Stimulated activated CD8-positive, alpha-beta memory T cell treated with anti-CD3 and anti-CD28 coated beads, Interleukin-7, amount 100 ng/mL, for 4 hours (primary cell): ENCODE results near the gene CCDC88C.
A peak's percentile ranks its signal among the peaks of the same experiment; 100 is the strongest.

Source experiments
- DNase-seq, 2 donors: peaks; one replicate each; pipeline ENCODE4 v3.0.0-alpha.2; 2020; ENCODE audit warnings: low read depth in 2 of 2

CCDC88C gene

DNA sequence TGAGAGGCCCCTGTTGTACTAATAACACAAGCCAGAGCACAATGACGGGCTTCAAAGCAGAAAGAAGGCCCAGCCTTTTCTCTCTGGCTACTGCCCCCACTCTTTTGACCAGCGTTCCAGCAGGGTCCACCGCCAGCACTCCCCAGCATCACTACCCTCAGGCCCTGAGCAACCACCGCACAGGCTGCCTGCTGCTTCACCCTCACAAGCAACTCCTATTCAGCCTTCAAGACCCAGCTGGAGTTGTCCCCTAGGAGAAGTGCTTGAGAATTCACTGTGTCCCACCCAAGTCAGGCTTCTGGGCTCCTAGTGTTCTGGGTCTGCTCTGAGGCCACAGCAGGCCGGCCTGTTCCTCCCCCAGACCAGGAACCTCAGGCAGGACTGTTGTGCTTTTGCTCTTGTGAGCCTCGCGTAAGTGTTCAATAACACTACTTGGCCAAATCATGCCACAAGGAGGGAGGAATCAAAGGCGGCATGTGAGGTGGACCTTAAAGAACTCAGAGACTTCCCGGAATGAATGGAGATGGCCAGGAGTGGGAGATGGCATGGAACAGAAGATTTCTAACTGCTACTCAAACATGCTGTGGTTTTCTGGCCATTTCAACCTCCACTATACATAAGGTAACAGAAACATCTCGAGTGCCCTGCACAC, 89.8 kb downstream of the CCDC88C start:
- DNase-seq = no peak

DNA sequence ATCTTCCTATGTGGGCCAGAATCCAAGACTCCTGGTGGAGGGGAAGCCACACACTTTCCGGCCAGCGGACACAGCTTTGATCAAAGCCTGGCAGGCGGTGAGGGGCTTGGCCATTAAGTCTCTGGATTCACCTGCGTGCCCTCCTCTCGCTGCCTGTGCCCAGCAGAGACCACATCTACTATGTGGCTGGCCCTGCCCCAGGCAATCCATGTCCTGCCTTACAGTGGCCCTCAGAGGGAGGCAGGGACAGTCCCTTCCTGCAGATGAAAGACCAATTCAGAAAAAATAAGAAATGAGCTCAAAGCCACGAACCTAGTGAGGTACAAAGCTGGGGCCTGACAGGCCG, 90.4 kb downstream of the CCDC88C start:
- no peak for DNase-seq

DNA sequence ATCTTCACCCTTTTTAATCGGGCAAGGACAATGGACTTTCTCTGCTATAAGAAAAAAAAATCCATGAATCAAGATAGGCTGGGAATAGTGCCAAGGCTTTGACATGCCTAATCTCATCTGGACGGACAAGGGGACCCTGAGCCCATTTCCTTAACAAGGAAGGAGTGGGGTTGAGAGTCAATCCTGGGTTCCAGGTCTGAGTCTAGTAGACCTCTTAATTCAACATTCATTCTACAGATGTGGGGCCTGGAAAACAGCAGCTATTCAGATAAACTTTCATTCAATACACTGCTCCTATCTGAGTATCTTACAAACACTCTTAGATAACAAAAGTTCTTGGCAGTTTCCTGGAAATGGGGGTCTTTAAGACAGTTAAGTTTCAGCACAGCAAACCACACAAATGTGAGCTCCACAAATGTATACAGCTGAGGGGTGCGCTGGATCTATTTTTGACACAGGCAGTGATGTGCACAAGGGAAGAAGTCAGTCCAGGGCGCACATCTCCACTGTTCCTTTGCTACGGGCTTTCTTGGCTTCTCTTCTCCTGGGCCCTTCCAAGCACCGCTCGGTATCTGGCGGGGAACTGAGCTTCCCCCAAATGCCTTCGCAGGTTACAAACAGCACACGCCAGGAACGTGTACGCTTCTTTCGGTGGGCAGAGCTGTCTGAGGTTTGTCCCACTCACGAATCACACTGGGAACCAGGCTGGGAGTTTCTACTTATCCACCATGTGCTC, 90.9 kb downstream of the CCDC88C start:
- no peak for DNase-seq

DNA sequence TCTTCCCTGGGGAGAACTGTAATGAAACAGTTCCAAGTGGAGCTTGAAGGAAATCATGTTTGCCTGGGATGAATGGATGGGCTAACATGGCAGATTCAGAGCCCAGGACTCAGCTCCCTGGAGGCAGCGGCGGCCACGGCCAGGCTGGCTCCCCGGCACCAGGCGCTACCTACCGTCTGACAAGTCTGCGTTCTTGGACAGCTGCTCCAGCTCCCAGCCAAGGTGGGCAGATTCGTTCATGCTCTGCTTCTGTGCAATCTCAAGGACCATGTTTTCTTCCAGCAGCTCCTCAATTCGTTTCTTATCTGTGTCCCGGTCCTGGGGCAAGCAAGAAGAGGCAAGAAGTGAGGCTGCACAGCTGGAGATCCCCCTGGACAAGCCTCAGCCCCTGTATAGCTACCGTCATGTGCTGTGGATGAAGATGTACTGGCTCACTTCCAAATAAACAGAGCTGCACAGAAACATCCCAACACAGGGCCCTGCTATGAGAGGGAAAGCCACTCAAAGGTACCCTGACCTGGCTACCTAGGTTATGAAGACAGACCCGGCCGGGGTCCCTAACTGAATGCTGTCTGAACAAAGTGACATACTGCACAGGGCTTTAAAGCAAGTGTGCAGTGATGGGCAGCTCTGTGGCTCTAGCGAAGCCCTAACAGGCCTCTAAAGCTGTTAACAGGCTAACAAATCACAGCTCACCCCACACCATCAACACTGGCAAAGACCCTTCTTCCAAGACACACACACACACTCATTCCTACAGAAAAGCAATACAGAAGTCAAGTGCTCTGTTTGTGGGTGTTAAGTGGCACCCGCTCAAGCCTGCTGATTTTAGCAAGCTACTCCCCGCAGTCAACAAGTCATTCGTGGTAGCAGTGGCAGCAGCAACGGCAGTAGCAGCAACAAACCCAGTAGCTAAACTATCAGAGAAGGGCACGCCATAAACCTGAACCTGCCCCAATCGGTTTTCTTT, 92.7 kb downstream of the CCDC88C start:
- no peak for DNase-seq

DNA sequence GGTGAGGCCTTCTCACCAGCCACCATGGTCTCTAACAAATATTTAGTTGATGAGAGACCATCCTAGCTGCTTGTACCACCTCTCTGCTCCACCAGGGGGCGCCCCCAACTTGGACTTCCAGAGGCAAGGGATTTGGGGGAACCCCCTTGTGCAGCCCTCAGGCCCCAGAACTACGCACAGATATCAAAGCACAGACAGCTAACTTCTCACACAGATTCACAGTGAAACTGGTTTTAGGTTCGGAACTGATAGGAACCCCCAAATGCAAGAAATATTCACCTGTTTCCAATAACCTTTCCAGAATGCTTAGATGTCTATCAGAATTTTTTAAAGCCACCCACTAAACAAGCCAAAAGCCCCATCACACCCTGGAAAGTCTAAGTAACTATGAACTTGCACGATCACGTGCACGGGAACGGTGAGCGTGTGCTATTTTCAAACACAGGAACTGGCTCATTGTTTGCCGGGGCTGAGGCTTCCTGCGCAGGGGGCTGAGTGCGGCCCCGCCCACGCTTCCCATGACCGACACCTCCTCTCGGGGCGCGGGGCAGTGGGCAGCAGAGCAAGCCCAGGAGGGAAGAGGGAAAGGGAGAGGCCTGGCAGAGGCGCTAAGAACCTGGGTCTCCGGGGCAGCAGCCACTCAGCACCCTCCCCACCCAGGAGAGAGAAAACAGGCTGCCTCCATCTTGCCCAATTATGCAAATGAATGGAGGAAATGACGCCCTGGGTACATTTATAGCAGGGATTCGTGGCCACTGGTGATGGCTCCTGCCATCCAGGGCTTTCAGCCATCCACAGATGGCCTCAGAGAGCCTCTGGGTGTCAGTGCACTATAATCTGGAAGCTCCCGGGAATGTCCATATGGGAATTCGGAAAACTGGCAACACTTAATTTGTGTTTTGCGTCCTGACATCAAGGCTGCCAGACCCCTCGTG, 93.7 kb downstream of the CCDC88C start:
- DNase-seq = peak; percentile 87 to 93

DNA sequence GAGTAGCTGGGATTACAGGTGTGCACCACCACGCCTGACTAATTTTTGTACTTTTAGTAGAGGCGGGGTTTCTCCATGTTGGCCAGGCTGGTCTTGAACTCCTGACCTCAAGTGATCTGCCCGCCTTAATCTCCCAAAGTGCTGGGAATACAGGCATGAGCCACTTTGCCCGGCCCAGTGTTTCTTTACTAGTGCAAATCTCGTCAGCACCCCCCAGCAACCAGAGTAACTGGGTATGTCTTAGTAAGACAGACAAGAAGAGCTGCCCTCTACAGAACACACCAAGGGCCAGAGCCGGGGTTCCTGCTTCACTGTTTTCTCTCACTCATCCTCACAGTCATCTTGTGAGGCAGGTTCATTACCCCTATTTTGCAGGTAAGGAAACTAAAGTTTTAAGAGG, 94.6 kb downstream of the CCDC88C start:
- no peak for DNase-seq

DNA sequence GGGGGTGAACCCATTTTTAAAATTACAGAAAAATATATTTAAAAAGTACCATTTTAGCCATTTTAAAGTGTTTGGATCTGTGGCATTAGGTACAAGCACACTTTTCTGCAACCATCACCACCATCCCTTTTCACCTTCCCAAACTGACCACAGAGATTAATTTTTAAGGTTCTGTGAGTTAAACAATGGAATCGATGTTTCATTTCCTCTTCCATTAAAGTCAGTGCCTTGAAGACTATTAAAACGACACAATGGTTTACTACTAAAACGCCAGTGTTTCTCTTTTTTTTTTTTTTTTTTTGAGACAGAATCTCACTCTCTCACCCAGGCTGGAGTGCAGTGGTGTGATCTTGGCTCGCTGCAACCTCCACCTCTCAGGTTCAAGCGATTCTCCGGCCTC, 95.0 kb downstream of the CCDC88C start:
- no peak for DNase-seq

DNA sequence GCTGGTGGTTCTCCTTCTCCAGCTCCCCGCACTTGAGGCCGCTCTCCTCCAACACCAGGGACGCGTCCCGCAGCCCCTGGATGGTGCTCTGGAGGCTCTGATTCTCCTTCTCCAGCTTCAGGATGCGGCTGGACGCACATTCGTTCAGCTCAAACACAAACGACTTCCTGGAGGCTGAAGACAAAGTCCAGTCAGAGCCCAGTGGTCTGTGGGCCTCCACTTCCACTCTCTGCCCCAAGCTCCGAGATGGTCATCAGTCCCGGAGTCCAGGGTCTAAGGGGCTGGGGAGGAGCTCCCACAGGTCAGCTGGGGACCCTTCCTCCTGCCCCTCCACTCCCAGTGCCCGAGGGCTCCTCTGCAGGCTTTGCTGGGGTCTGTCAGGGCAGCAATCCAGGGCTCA, 96.5 kb downstream of the CCDC88C start:
- no peak for DNase-seq

DNA sequence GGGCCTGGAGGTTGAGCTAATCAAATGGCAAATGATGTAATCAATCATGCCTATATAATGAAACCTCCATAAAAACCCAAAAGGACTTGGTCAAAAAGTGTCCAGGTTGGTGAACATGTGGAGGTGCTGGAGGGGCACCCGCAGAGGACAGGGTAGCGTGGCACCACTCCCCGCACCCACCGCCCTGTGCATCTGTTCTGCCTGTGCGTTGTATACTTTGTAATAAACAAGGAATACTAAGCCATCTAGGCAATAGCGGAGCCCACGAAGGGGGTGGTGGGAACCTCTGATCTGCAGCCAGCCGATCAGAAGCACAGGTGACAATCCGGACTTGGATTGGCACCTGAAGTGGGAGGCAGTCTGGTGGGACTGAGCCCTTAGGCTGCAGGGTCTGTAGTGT, 97.4 kb downstream of the CCDC88C start:
- no peak for DNase-seq

DNA sequence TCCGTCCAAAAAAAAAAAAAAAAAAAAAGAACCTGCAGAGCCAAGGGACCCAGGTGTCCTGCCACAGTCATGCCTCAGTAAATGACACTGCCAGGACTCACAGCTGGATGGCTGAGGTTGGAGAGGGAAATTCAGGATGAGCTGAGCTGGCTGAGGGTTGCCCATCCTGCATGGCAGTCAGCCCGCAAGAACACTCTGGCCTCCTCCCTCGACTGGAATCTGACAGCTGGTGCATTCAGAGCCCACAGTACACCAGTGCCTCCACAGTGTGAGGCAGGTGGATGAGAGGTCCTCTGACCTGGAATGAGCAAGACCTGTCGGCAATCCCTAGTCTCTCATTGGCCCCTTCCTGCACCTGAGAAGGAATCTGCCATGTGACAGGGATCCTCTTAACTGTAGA, 98.7 kb downstream of the CCDC88C start:
- DNase-seq = no peak

DNA sequence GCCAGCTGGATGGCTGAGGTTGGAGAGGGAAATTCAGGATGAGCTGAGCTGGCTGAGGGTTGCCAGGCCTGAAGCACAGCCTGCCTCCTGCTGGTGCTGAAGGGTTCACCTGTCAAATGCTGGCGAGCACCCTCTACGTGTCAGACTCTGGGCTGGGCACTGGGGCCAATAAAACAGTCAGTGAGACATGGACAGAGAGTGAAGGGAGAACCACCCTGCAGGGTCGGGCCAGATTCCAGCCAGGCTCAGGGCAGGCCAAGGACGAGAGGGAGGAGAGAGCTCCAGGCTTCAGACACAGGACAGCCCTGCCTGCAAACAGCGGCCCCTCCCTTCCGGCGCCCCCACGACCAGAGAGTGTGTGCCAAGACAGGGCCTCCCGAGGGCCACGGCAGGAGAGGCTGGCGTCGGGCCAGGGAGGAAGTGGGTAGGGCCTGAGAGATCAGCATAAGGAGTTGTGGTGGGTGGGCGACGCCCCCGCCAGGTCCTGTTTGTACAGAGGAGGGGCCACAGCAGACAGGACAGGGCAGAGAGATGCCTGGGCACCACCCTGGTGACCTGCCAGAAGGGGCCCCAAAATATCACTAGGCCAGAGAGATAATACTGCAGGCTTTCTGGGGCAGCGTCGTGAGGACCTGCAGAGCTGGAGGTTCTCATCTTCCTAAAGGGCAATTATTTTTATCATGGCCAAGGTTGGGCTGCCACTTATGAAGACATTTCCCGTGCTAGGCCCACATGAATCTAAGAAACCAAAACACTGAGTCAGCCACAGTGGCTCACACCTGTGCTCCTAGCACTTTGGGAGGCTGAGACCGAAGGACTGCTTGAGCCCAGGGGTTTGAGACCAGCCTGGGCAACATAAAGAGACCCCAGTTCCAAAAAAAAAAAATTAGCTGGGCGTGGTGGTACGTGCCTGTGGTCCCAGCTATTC, 100.0 kb downstream of the CCDC88C start:
- peak; percentile 64 to 77 for DNase-seq

DNA sequence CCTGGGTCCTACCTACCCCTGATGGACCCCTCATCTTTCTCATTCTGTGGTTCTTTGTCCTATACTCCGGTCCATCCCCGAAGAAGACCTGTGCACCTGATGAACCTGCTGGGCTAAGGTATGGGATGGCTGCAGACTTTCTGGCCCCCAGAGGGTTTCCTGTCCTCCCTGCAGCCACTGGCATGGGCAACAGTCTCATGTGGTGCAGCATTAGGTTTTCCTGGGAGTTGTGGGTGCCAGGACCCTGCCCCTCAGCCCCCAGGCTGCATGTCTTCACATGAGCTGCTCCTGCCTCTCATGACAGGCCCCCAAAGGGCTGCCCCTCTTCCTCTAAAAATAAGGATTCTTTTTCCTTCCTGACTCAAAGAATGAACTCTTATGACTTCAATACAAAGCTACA, 100.9 kb downstream of the CCDC88C start:
- no peak for DNase-seq

DNA sequence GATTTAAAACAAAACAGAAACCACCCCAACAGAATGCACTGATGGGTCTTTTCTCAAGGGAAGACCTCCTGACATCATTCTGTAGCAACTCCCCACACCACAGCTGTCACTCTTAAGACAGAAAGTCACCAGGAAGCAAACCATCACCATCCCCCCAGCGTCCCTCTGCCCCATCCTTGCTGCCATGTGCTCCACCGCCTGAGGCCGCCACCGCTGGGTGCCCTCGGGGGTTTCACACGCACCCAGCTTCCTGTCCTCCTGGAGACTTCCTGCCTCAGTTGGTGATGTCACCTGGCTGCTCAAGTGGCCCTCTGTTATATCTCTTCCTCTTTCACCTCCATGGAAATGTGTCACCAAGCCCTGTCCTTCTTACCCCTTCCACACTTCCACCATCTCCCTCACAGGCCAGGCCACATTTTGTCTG, 101.8 kb downstream of the CCDC88C start:
- peak; percentile 66 to 78 for DNase-seq

DNA sequence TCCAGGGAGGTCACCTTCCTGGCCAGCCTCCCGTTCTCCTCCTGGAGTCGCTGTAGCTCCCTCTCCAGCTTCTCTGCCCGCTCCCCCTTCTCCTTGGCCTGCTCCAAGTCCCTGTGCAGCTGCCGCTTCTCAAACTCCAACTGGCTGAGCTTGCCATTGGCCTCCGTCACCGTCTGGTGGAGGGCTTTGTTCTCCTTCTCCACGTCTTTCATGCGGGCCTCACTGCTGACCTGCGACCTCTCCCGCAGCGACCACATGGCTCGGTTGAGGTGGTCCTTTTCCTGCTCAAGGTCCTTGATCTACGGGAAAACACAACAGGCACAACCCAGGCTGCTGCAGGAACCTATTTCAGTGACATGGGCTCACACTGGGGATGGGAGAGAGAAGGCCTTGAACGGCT, 103.8 kb downstream of the CCDC88C start:
- DNase-seq = no peak

DNA sequence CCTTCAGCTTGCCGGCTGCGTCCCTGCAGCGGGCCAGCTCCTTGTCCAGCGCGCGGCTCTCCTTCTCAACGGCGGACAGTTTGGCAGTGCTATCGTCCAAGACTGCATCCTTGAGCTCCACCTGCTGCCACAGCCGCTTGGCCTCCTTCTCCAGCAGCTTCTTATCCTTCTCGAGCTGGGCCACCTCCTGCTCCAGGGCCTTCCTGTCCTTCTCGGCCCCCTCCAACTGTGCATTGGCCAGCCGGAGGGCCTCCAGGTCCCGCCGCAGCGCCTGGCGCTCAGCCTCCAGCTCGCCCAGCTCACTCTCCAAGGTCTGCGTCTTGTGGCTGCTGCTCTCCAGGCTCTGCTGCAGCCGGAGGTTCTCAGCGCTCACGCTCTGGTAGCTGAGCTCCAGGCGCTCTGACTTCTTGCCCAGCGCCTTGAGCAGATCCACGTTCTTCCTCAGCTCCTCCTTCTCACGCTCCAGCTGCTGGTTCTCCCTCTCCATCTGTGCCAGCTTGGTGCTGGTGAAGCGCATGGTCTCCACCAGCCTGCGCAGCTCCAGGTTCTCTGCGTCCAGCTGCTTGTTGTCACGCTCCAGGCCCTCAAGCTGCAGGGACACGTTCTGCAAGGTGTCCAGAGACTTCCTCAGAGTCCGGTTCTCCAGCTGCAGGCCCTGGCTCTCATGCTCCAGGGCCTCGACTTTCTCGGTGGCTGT, 104.3 kb downstream of the CCDC88C start:
- no peak for DNase-seq

DNA sequence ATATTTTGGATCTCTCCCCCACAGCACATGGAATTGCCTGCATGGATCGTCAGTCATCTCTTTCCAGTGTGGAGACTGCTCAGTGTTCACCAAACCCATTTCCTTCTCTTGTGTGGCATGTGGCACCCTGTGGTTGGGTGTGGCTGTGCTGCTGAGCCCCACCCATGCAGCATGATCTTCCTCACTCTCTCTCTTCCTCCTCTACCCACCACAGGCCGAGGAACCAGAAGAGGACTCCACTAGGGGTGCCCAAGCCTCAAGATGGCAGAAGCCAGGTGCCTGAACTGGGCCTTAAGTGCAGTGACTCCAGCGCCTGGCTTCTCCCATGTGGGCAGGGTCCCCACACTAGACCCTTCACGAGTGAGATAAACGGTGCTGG, 106.3 kb downstream of the CCDC88C start:
- DNase-seq = peak in 1 of 2 donors; percentile 27

DNA sequence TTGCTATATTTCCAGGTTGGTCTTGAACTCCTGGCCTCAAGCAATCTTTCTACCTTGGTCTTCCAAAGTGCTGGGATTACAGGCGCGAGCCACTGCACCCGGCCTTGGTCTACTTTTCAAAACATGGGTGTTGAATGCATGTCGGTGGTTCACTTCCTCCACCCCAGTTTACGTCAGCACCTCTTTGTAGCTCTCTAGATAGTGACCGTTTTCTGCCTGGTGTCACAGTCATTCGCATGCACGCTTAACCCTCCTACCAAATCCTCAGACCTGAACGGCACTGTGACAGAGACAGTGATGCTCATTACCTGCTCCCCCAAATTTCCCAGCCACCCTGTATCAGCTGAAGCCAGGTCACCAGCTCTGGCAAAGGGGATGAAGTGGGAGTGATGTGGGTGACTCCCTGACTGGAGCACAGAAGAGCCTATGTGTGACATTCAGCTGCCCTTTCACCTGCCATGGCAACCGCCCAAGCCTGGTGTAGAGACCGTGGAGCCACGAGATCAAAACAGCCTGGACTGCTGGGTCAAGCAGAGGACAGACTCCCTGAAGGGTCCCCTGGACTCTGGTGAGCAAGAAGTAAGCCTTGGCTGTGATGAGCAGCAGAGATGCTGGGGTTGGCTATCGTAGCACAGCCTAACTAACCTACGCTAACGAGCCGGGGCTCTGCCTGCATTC, 106.9 kb downstream of the CCDC88C start:
- no peak for DNase-seq

DNA sequence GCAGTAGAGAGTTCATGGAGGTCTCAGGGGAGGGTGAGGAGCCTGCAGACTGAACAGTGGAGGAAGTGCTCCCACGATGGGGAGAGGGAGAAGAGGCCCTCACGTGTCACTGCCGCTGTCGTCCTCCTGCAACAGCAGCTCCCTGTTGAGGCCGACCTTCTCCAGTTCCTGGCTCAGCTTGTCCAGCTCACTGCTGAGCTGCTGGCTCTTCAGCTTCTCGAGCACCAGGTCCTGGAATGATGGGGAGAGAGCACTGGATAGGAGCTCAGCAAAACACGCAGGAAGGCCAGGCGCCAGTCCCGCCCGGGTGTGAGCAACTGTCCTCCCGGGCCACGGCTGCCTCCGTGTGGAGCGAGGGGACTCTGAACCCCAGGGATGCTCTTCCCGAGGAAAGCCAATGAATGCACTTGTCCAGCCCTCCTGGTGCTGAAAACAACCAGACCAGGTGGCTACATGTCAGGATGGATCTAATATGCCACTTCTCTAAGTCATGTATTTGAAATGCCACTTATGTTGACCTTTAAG, 107.8 kb downstream of the CCDC88C start:
- no peak for DNase-seq

DNA sequence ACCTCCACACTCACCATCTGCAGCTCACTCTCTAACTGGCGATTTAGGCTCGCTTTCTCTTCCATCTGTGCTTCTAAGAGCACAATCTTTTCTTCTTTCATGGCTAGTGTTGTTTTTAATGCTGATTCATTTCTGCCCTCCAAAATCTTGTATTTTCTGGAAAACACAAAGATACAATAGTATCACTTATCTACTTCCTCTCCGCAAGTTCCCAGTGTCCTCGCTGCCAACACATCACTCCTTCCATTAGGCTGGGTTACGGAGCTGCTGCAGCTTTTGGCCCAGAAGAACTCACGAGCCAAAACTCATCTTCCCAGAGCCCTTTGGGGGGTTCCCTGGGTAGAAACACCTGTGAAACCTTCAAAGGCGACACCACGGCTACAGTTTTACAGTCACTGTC, 109.3 kb downstream of the CCDC88C start:
- DNase-seq = no peak
